HG02759 (cell line): Measurements from ENCODE around the gene RET.
"Not testable (repeated sequence)": the region's sequence is repeated elsewhere in the genome, so short reads cannot be mapped to it uniquely, and the experiment has no call there.

Experiments
- ATAC-seq: cut with Tn5 transposase; IDR thresholded peaks from one replicate; pipeline ENCODE4 v1.9.1; 2021; ENCODE audit warnings: mild to moderate bottlenecking, moderate library complexity; ENCODE audit not compliant: unreplicated experiment

Gene RET

DNA sequence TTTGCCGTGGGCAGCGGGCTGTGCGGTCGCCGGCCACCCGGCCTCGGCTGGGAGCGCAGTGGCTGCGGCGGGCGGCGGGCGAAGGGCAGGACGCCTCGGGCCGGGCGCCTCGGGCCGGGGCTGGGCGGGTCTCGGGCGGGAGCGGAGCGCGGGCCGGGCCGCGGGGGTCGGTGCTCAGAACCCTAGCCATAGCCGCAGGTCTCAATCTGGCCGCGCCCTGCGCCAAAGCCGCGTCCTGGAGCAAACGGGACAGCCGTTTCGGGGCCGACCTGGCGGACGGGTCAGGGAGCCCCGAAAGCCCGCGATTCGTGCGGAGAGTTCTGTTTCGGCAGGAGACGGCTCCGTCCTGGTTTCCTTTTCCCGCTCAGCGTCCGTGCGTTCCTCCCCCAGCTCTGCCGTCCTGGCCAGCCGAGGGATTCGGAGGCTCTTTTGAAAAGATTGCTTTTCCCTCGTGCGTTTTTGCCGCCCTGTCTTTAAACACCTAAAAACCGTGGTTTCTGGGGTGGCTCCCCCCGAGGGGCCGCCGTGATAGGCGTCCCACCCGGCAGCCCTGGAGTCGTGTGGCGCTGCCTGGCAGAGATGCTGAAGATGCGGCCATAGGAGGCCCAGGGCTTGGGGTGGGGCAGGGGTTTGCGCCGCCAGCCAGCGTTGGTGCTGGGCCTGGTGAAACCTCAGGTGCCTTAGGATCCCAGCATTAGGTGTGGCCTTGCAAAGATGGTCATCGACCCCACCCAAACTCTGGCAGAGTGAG, 727 bp downstream of the RET start:
- no peak for ATAC-seq

DNA sequence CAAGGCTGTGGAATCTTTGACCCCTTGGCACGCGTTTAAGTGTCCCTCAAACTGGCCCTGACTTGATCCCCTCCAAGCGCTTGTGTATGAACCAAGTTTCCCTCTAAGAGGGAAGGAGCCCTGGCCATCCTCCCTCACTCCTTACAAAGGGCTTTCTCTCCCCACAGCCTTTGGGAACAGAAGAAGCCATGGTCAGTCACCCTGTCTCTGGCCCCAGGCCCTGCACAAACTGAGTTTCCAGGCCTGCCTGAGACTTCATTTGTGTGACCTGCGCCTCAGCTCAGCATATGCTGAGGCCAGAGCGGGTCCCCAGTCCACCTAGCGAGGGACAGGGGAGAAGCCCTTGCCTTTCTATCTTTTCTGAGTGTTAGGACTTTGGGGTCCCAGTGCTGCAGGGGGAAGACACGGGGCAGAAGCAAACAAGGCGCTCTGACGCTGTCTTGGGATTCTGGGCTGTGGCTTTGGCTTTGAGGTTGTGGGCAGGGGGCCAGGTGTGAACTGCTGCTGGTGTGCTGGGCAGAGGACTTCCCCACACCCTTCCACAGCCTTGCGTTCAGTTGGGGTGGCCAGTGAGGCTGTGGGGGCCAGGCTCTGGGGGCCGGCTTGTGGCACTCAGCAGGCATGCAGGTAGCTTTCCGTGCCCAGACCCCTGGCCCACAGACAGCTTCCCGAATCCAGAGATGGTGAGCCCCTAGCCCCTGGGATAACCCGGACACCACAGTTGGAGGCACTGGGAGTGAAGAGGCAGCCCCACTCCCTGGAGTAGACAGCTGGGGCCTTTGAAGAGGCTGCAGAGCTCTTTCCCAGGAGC, 1.5 kb downstream of the RET start:
- ATAC-seq = no peak

- no peak for ATAC-seq
Observed at GRCh38 chr10:43078986-43079273, 2.1 kb downstream of the RET start.

GRCh38 chr10:43079856-43080255, 3.0 kb downstream of the RET start:
- ATAC-seq = no peak

- ATAC-seq = no peak
Observed at GRCh38 chr10:43082087-43082486, 5.2 kb downstream of the RET start.

DNA sequence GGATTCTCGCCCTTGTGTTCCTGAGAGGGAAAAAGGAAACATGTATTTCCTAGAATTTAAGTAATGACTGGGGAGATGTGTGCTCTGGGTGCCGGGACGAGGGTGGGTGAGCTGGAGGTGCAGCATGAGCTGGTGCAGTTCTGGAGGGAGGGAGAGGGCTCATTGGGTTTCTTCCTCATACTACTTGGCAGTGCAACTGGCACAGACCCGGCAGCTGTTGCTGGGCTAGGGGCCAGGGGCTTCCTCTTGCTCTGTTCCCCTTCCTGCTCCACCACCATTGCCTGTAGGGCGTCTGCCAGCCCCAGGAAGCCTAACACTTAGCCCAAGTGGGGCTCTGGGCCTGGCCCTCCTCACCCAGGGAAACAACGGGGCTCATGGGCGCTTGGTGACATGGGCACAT, 5.9 kb downstream of the RET start:
- no peak for ATAC-seq

- peak; percentile 38 for ATAC-seq
Observed at GRCh38 chr10:43083764-43084163, 6.9 kb downstream of the RET start.

DNA sequence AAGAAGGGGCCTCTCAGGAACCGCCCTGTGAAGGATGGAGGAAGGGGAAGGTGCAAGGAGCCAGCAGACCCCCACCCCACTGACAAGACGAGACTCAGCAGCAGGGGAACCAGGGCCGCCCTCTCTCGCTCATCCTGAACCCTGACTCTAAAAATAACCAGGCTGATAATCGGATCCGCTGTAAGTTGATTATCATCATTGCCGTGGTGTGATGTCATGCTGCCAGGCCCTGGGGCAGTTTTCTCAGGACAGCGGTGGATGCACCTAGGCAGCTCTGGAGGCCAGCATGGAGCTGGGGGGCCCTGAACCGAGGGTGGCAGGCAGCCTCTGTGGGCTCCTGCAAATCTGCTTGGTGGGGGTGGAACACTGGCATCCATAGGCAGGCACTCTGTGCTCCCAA, 7.9 kb downstream of the RET start:
- no peak for ATAC-seq

DNA sequence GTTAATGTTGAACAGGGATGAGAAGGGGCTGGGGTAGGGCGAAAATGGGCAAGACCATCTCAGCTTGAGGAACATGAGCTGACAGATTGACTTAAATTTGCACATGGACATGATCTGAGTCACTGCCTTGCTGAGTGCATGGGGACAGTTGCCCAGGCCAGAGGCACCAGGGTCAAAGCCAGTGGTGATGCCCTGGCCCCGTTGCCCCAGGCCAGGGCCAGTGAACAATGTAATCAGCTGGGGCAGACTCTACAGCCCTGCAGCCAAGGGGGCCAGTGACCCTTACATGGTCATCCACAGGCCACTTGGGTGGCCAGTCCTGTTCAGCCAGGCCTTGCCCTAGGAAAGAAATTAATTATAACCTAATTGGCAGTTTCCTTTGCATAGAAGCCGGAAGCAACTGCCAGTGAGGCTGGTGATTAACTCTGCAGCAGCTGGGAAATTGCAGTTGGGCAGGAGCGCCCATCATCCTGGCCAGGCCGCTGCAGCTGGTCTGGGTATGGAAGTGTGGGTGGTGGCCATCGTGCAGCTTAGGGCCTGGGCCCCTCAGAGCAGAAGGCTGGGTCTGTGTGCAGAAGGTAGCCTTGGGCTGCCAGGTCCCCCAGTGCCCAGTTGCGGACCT, 9.6 kb downstream of the RET start:
- no peak for ATAC-seq

DNA sequence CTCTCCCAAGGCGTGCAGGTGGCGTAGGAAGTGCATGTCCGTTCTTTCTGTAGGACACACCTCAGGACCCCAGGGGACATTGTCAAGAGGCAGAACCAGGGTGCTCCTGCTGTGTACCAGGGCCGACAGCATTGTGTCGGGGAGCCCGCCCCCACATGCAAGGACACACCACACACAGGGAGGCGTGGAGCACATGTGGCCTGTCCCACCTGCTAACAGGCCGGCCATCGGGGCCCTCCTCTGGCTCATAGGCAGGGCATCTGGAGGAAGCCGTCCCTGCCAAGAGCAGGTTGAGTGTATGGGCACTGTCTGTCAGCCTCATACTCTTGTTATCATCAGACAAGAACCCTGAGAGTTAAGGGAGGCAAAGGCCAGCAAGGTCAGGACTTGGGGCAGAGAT, 12.7 kb downstream of the RET start:
- ATAC-seq = no peak

DNA sequence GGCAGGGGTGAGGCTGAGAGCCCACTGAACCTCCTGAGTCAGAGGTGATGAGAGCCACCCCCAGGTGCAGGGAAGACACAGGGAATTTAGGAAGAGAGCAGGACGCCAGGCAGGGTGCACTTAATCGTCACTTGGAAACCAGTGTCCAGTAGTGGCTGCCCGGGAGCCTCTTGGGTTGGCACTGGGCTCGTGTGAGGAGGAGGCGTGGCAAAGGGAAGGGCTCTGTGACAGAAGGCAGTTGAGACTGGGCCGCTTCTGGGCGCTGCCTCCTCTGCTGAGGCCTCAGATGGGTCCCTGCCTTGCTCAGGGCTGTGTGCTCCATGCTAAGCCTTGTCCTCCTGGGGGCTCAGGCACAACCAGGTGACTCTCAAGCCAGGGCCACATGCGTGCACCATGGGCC, 13.3 kb downstream of the RET start:
- ATAC-seq = no peak

DNA sequence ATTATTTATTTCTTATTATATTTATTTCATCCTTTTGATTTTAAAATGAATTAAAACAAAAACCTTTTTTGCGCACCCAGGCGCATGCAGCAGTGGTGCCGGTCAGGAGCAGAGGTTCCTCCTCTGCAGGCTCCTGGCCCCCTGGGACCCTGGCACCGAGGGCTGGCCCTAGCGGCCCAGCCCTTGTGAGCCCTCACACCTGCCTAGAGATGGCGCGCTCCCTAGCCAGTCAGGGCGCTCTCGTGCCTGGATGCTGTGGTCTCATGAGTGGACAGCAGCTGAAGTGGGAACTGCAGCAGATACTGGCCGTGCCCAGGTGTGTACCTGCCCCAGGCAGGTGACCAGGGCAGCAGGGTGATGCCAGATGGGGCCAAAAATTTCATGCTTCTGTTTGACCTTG, 13.8 kb downstream of the RET start:
- no peak for ATAC-seq

- ATAC-seq = no peak
Observed at GRCh38 chr10:43091846-43092245, 15.0 kb downstream of the RET start.

- no peak for ATAC-seq
Observed at GRCh38 chr10:43093423-43094076, 16.7 kb downstream of the RET start.

DNA sequence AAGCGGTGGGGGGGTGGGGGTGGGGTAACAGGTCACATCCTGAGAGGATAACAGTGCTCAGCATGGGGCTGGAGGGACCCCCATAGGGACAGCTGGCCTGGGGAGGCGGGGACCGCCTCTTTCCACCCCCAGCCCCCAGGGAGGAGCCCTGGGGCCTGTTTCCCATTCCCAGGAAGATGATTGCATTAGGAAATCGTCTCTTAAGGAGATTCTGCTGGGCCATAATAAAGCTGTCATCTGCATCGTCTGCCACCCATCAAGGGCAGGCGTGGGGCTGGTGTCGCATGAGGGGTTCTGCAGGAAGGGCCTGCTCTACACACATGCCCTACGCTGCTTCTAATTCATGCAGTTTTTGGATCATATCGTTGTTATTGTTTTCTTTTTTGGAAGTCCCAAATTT, 17.2 kb downstream of the RET start:
- no peak for ATAC-seq

DNA sequence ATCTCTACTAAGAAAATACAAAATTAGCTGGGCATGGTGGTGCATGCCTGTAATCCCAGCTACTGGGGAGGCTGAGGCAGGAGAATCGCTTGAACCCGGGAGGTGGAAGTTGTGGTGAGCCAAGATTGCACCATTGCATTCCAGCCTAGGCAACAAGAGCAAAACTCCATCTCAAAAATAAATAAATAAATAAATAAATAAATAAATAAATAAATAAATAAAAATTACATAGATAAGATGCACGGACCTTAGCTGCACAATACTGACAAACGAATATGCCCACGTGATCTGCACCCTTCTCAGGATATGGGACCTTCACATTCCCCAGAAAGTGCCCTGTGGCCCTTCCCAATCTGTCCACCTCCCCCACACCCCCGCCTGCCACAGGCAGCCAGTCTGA, 22.5 kb downstream of the RET start:
- not testable (repeated sequence) for ATAC-seq

GRCh38 chr10:43099928-43100327, 23.1 kb downstream of the RET start:
- ATAC-seq = no peak

GRCh38 chr10:43100366-43100765, 23.5 kb downstream of the RET start:
- no peak for ATAC-seq

GRCh38 chr10:43102063-43102828, 25.4 kb downstream of the RET start:
- no peak for ATAC-seq

DNA sequence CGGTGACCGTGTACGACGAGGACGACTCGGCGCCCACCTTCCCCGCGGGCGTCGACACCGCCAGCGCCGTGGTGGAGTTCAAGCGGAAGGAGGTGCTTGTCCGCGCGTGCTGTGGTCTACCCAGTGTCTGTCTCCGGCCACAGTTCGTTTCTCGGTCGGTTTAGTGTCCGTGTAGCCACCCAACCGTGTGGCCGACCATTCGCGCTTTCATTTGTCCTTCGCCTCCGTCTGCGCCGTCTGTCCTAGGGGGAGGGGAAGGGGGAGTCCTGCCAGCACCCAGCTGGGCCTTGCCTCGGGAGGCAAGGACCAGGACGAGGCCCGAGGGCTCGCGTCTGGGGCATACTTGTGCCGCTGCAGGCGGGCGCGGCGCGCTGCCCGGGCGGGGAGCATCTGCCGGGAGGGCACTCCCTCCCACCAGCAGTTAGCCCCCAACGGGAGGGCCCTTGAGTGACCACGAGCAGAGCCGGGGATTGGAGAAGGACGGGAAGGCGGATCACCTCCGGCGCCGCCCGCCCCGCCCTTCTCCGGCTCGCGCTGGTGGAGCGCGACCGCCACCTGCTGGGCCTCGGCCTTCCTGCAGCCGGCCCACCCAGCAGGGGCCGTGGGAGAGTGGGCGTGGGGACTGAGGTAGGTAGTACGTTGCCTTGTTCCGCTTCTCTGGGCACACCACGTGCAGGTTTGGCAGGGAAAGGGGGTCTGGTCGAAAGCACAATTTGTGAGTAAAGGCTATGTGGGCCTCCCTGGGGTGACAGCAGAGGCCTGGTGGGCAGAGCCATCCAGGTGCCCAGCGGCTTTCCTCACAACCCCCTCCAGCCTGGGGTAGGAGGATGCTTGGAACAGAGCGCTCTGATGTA, 28.5 kb downstream of the RET start:
- peak; percentile 84 for ATAC-seq
